ENCODE results near the gene EEFSEC. TPM values are rescaled to one million over a fixed set of nuclear protein-coding genes. Genes with fewer than 3 reads are reported as not detected.

Gene EEFSEC
- total RNA-seq, 2 experiments from 2014 or later, result 19.2 to 19.6 TPM

GRCh38 chr3:128420720-128421438 is 267.6 kb downstream of the EEFSEC start:
- no peak for DNase-seq
- TF ChIP-seq, protein P1, sequence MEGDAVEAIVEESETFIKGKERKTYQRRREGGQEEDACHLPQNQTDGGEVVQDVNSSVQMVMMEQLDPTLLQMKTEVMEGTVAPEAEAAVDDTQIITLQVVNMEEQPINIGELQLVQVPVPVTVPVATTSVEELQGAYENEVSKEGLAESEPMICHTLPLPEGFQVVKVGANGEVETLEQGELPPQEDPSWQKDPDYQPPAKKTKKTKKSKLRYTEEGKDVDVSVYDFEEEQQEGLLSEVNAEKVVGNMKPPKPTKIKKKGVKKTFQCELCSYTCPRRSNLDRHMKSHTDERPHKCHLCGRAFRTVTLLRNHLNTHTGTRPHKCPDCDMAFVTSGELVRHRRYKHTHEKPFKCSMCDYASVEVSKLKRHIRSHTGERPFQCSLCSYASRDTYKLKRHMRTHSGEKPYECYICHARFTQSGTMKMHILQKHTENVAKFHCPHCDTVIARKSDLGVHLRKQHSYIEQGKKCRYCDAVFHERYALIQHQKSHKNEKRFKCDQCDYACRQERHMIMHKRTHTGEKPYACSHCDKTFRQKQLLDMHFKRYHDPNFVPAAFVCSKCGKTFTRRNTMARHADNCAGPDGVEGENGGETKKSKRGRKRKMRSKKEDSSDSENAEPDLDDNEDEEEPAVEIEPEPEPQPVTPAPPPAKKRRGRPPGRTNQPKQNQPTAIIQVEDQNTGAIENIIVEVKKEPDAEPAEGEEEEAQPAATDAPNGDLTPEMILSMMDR (IDR thresholded peaks at IDR 0.05), result no peak
- CTCF ChIA-PET, result no interaction called here
- Mint-ChIP-seq H3K36me3 (ENCODE audit: low read depth) (no peaks in the 10 kb centered on the region), H3K4me1 (ENCODE audit: low read depth) (no peaks in the 10 kb centered on the region), H3K27ac (no peak overlapping the region), H3K27me3 (no peaks in the 10 kb centered on the region), H3K9me3 (no peaks in the 10 kb centered on the region), H3K4me3 (no peak overlapping the region)
- intact Hi-C loops (cut with micrococcal nuclease), result loop anchor here (5.0 kb wide), 1 partner anchor 181 kb away; no protein-coding TSS in a partner anchor
- POLR2A ChIA-PET, result no interaction called here
- no peak for ATAC-seq

DNA sequence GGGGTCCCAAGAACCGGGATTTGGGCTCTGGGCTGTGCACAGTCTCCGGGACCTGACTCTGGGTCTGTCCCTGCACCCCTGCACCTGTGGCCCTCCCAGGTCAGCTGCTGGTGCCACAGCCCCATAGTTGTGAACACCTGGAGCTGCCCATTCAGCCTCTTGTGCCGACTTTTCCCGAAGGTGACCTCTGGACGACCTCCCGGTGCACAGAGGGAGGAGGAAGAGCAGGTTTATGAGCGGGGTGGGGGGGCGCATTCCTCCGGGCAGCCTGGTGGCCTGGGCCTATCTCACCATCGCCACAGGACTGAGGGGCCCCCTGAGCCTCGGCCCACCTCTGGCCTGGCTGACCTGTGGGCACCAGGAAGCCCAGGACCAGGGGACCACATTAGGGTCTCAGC is 268.2 kb downstream of the EEFSEC start:
- POLR2A ChIA-PET, result no interaction called here
- no peak for DNase-seq
- intact Hi-C loops (cut with micrococcal nuclease), result loop anchor here (5.0 kb wide), 1 partner anchor 181 kb away; no protein-coding TSS in a partner anchor
- Mint-ChIP-seq H3K4me1 (ENCODE audit: low read depth) (no peaks in the 10 kb centered on the region), H3K4me3 (no peak overlapping the region), H3K36me3 (ENCODE audit: low read depth) (no peaks in the 10 kb centered on the region), H3K27me3 (no peaks in the 10 kb centered on the region), H3K27ac (no peak overlapping the region), H3K9me3 (no peaks in the 10 kb centered on the region)
- TF ChIP-seq, protein P1 (IDR thresholded peaks at IDR 0.05), result no peak
- no peak for ATAC-seq
- CTCF ChIA-PET, result no interaction called here

- Mint-ChIP-seq H3K27ac (no peak overlapping the region), H3K4me1 (ENCODE audit: low read depth) (no peaks in the 10 kb centered on the region), H3K9me3 (no peaks in the 10 kb centered on the region), H3K36me3 (ENCODE audit: low read depth) (no peaks in the 10 kb centered on the region), H3K27me3 (peaks cover under 1% of the 10 kb centered on the region), H3K4me3 (no peak overlapping the region)
- CTCF ChIA-PET, result no interaction called here
- ATAC-seq (no peak), DNase-seq (no peak)
- TF ChIP-seq, protein P1 (IDR thresholded peaks at IDR 0.05), result no peak
- intact Hi-C loops (cut with micrococcal nuclease), result loop anchor here (5.0 kb wide), 1 partner anchor 180 kb away; no protein-coding TSS in a partner anchor
- POLR2A ChIA-PET, result no interaction called here
Observed at GRCh38 chr3:128421966-128422365, 268.7 kb downstream of the EEFSEC start.

GRCh38 chr3:128422762-128423524 is 269.7 kb downstream of the EEFSEC start:
- no peak overlapping the region for H3K4me3 Mint-ChIP-seq
- H3K9me3 Mint-ChIP-seq, result no peaks in the 10 kb centered on the region
- no peaks in the 10 kb centered on the region for H3K36me3 Mint-ChIP-seq (ENCODE audit: low read depth)
- TF ChIP-seq, protein P1 (IDR thresholded peaks at IDR 0.05), result no peak
- no peaks in the 10 kb centered on the region for H3K4me1 Mint-ChIP-seq (ENCODE audit: low read depth)
- no peak for ATAC-seq
- H3K27ac Mint-ChIP-seq, result no peak overlapping the region
- peaks cover 2% of the 10 kb centered on the region for H3K27me3 Mint-ChIP-seq
- POLR2A ChIA-PET, result interaction anchor here (0.6 kb wide), 1 partner anchor 62 kb away, joined by 3 read pairs; no protein-coding TSS in a partner anchor
- intact Hi-C loops (cut with micrococcal nuclease), result loop anchor here (5.0 kb wide), 1 partner anchor 179 kb away; no protein-coding TSS in a partner anchor
- no peak for DNase-seq
- CTCF ChIA-PET, result interaction anchor here (0.7 to 1.4 kb wide), 2 partner anchors 12 to 15 kb away, joined by 3 to 4 read pairs; no protein-coding TSS in a partner anchor
